ENCODE measurements around the gene PDILT. TPM values are rescaled to one million over a fixed set of nuclear protein-coding genes. Genes with fewer than 3 reads are reported as not detected.
A peak's percentile ranks its signal among the peaks of the same experiment; 100 is the strongest.

Gene PDILT
- total and polyA plus RNA-seq, 9 of the 15 experiments (the other 6 are each of a cell fraction or from before 2014, with no cell fraction given) = not detected

GRCh38 chr16:20311548-20311947, 93.0 kb downstream of the PDILT start:
- no TSS peak for BruUV-seq (replicated peaks)
- no peak overlapping the region for H3K9ac ChIP-seq (ENCODE audit: insufficient read depth in 1 of 2, low read depth in 2 of 2, low read length in 2 of 2)
- TF ChIP-seq SUPT5H (IDR thresholded peaks at IDR 0.05) (no peak), ZNF12 (CRISPR knock-in tag; IDR thresholded peaks at IDR 0.05) (peak; percentile 86), CBX2 (IDR thresholded peaks at IDR 0.05; ENCODE audit: insufficient read depth, low read length, poor library complexity, severe bottlenecking) (no peak), IRF2 (CRISPR knock-in tag; IDR thresholded peaks at IDR 0.05) (no peak)
- no peaks in the 10 kb centered on the region; a peak in 1 of 5 replicates for H3K27me3 ChIP-seq (ENCODE audit: control insufficient read depth in 2 of 2, insufficient read depth in 2 of 2, low read length in 2 of 2)
- no peaks in the 10 kb centered on the region for H3K9me3 ChIP-seq (replicated peaks; ENCODE audit: control insufficient read depth, insufficient read depth, low read depth, low read length)
- H3K9me1 ChIP-seq (ENCODE audit: control insufficient read depth, insufficient read depth, low read length) = no peaks in the 10 kb centered on the region
- no peak overlapping the region for H3K4me2 ChIP-seq (ENCODE audit: insufficient read depth, low read length)
- no peaks in the 10 kb centered on the region for H3K79me2 ChIP-seq (ENCODE audit: control insufficient read depth, insufficient read depth, low read length)
- H2AFZ ChIP-seq (ENCODE audit: low read depth, low read length) = no peak overlapping the region
- intact Hi-C loops (cut with micrococcal nuclease) (no loop called here), in situ Hi-C loops (cut with MboI) (no loop called here)
- H3K27ac ChIP-seq (ENCODE audit: extremely low read depth, low read depth, low read length) = no peak overlapping the region
- H3K4me1 ChIP-seq (replicated peaks in 1 of 2; ENCODE audit: control insufficient read depth in 2 of 2, insufficient read depth in 2 of 2, low read length in 2 of 2) = no peaks in the 10 kb centered on the region
- ChIA-PET POLR2A (no interaction called here), CTCF (ENCODE audit: low intra/inter-chr PET ratio) (no interaction called here)
- ATAC-seq (no peak), FAIRE-seq (no peak), DNase-seq (ENCODE audit: extremely low read depth in 1 of 4, low spot score in 3 of 4) (no peak)
- 3% methylated on average over 2 of the region's 2 CpGs for WGBS (ENCODE audit: insufficient coverage, low coverage, missing lambda C conversion rate)
- no peaks in the 10 kb centered on the region for H3K36me3 ChIP-seq (ENCODE audit: control insufficient read depth, insufficient read depth, low read length)
- peaks cover 3% of the 10 kb centered on the region; the same call in 1 of the 2 replicates for H4K20me1 ChIP-seq (replicated peaks; ENCODE audit: control insufficient read depth, insufficient read depth, low read length)
- H3K4me3 ChIP-seq = no peak overlapping the region

- 0% methylated on average over 10 of the region's 11 CpGs for WGBS (ENCODE audit: insufficient coverage, low coverage, missing lambda C conversion rate)
- no peak overlapping the region for H3K4me3 ChIP-seq
- POLR2A ChIA-PET = interaction anchor here (0.5 kb wide), 1 partner anchor 1027 kb away, joined by 3 read pairs; no protein-coding TSS in a partner anchor
- ATAC-seq (no peak), DNase-seq (ENCODE audit: extremely low read depth in 1 of 4, low spot score in 3 of 4) (no peak), FAIRE-seq (no peak)
- H3K36me3 ChIP-seq (ENCODE audit: control insufficient read depth, insufficient read depth, low read length) = no peaks in the 10 kb centered on the region
- no peak overlapping the region for H3K27ac ChIP-seq (ENCODE audit: extremely low read depth, low read depth, low read length)
- no peak overlapping the region for H2AFZ ChIP-seq (ENCODE audit: low read depth, low read length)
- no peaks in the 10 kb centered on the region for H3K4me1 ChIP-seq (replicated peaks in 1 of 2; ENCODE audit: control insufficient read depth in 2 of 2, insufficient read depth in 2 of 2, low read length in 2 of 2)
- H3K27me3 ChIP-seq (ENCODE audit: control insufficient read depth in 2 of 2, insufficient read depth in 2 of 2, low read length in 2 of 2) = no peaks in the 10 kb centered on the region; a peak in 1 of 5 replicates
- no peaks in the 10 kb centered on the region for H3K79me2 ChIP-seq (ENCODE audit: control insufficient read depth, insufficient read depth, low read length)
- intact Hi-C loops (cut with micrococcal nuclease) = no loop called here
- CTCF ChIA-PET (ENCODE audit: low intra/inter-chr PET ratio) = no interaction called here
- H3K9me3 ChIP-seq (replicated peaks; ENCODE audit: control insufficient read depth, insufficient read depth, low read depth, low read length) = no peaks in the 10 kb centered on the region
- no peak overlapping the region for H3K4me2 ChIP-seq (ENCODE audit: insufficient read depth, low read length)
- no peaks in the 10 kb centered on the region for H3K9me1 ChIP-seq (ENCODE audit: control insufficient read depth, insufficient read depth, low read length)
- peaks cover 3% of the 10 kb centered on the region; the same call in 1 of the 2 replicates for H4K20me1 ChIP-seq (replicated peaks; ENCODE audit: control insufficient read depth, insufficient read depth, low read length)
- in situ Hi-C loops (cut with MboI) = no loop called here
- no TSS peak for BruUV-seq (replicated peaks)
- H3K9ac ChIP-seq (ENCODE audit: insufficient read depth in 1 of 2, low read depth in 2 of 2, low read length in 2 of 2) = no peak overlapping the region
- TF ChIP-seq TAF1 (IDR thresholded peaks at IDR 0.05; ENCODE audit: control insufficient read depth, extremely low read depth, insufficient read depth, low read length, severe bottlenecking) = no peak
- TF ChIP-seq SPI1 (IDR thresholded peaks at IDR 0.05; ENCODE audit: borderline replicate concordance, low read depth, low read length) = peak; percentile 21; the same call in 1 of the 2 replicates
These were observed 93.8 kb downstream of the PDILT start for GRCh38 chr16:20310421-20311395.
